MM.1S (cell line): Measurements from ENCODE around the gene FBXL7.

Experiments used
- DNase-seq: peaks from one replicate; pipeline ENCODE4 v3.0.0-alpha.2; 2015
- H2AFZ ChIP-seq: fragments of 300-600 bp; sonication (generic); 2 replicates; pipeline ENCODE4 v1.6.0; 2016; ENCODE audit warnings: antibody characterized with exemption, low read length
- H3F3A ChIP-seq: fragments of 300-600 bp; sonication (generic); 2 replicates; pipeline ENCODE4 v1.6.1; 2016; ENCODE audit warnings: mild to moderate bottlenecking, antibody characterized with exemption, low read length, moderate library complexity, mixed read lengths; ENCODE audit not compliant: insufficient read depth
- H3K27ac ChIP-seq: fragments of 300-600 bp; sonication (generic); 2 replicates; pipeline ENCODE4 v1.5.1; 2016; ENCODE audit warnings: mild to moderate bottlenecking, low read length
- H3K27me3 ChIP-seq: fragments of 300-600 bp; sonication (generic); replicated peaks from 2 replicates; pipeline ENCODE4 v1.6.0; 2016; ENCODE audit warnings: low read length; ENCODE audit not compliant: insufficient read depth
- H3K36me3 ChIP-seq: fragments of 300-600 bp; sonication (generic); replicated peaks from 2 replicates; pipeline ENCODE4 v1.6.1; 2016; ENCODE audit warnings: mild to moderate bottlenecking, low read length, mixed read lengths; ENCODE audit not compliant: insufficient read depth
- H3K4me1 ChIP-seq: fragments of 300-600 bp; sonication (generic); 2 replicates; pipeline ENCODE4 v1.6.1; 2016; ENCODE audit warnings: low read length, mixed read lengths
- H3K4me2 ChIP-seq: fragments of 300-600 bp; sonication (generic); 2 replicates; pipeline ENCODE4 v1.6.0; 2016; ENCODE audit warnings: low read depth, low read length
- H3K4me3 ChIP-seq: fragments of 300-600 bp; sonication (generic); 2 replicates; pipeline ENCODE4 v1.5.1; 2016; ENCODE audit warnings: low read length, mixed read lengths
- H3K79me2 ChIP-seq: fragments of 300-600 bp; sonication (generic); 2 replicates; pipeline ENCODE4 v1.6.1; 2016; ENCODE audit warnings: mixed run types, low read length, mixed read lengths
- H3K9ac ChIP-seq: fragments of 300-600 bp; sonication (generic); 2 replicates; pipeline ENCODE4 v1.6.1; 2016; ENCODE audit warnings: low read length, mixed read lengths
- H3K9me2 ChIP-seq: fragments of 300-600 bp; sonication (generic); replicated peaks from 2 replicates; pipeline ENCODE4 v1.6.1; 2016; ENCODE audit warnings: mild to moderate bottlenecking, low read length, mixed read lengths; ENCODE audit not compliant: insufficient read depth
- H3K9me3 ChIP-seq: fragments of 300-600 bp; sonication (generic); replicated peaks from 2 replicates; pipeline ENCODE4 v1.6.1; 2016; ENCODE audit warnings: mild to moderate bottlenecking, low read length, mixed read lengths; ENCODE audit not compliant: insufficient read depth
- H4K20me1 ChIP-seq: fragments of 300-600 bp; sonication (generic); 2 replicates; pipeline ENCODE4 v1.6.1; 2016; ENCODE audit warnings: mild to moderate bottlenecking, low read length, moderate library complexity, mixed read lengths; ENCODE audit not compliant: insufficient read depth
- CTCF ChIP-seq: fragments of 300-600 bp; sonication (generic); IDR thresholded peaks from 2 replicates; pipeline ENCODE4 v1.5.1; 2016; ENCODE audit warnings: antibody characterized with exemption, low read length, mixed read lengths
- EZH2 ChIP-seq: fragments of 300-600 bp; sonication (generic); optimal IDR thresholded peaks from 2 replicates; pipeline ENCODE3; 2017; ENCODE audit warnings: low read depth, mild to moderate bottlenecking, antibody characterized with exemption, low read length, mixed read lengths
- EZH2phosphoT487 ChIP-seq: fragments of 300-600 bp; sonication (generic); IDR thresholded peaks from 2 replicates; pipeline ENCODE4 v1.6.1; 2018; ENCODE audit warnings: antibody characterized with exemption, low read length

FBXL7 gene

GRCh38 chr5:15711892-15712291 lies 211.9 kb downstream of the FBXL7 start:
- no peak overlapping the region for H3K4me2 ChIP-seq
- no peak overlapping the region for H3K27ac ChIP-seq
- H3K36me3 ChIP-seq = no peaks in the 10 kb centered on the region
- H3K79me2 ChIP-seq = peaks cover 43% of the 10 kb centered on the region
- no peak overlapping the region for H2AFZ ChIP-seq
- no peak overlapping the region for H3K4me3 ChIP-seq
- no peaks in the 10 kb centered on the region for H3F3A ChIP-seq
- no peaks in the 10 kb centered on the region for H3K9me3 ChIP-seq
- H3K27me3 ChIP-seq = no peaks in the 10 kb centered on the region
- DNase-seq = no peak
- no peaks in the 10 kb centered on the region for H4K20me1 ChIP-seq
- no peaks in the 10 kb centered on the region for H3K9me2 ChIP-seq
- no peaks in the 10 kb centered on the region for H3K4me1 ChIP-seq
- no peak overlapping the region for H3K9ac ChIP-seq
- TF ChIP-seq CTCF = no peak
- TF ChIP-seq EZH2phosphoT487 = no peak
- no peak for TF ChIP-seq EZH2

GRCh38 chr5:15715535-15715934 lies 215.6 kb downstream of the FBXL7 start:
- Histone ChIP-seq H3K9me2 (no peaks in the 10 kb centered on the region), H3K9ac (no peak overlapping the region), H2AFZ (no peak overlapping the region), H3K9me3 (no peaks in the 10 kb centered on the region), H3K79me2 (peaks cover 35% of the 10 kb centered on the region), H3K27me3 (no peaks in the 10 kb centered on the region), H3K36me3 (no peaks in the 10 kb centered on the region), H4K20me1 (no peaks in the 10 kb centered on the region), H3K27ac (no peak overlapping the region), H3K4me3 (no peak overlapping the region), H3K4me1 (no peaks in the 10 kb centered on the region), H3F3A (no peaks in the 10 kb centered on the region), H3K4me2 (no peak overlapping the region)
- no peak for TF ChIP-seq EZH2
- TF ChIP-seq CTCF = no peak
- TF ChIP-seq EZH2phosphoT487 = no peak
- DNase-seq = no peak

- H3K36me3 ChIP-seq = no peaks in the 10 kb centered on the region
These were observed 216.0 kb downstream of the FBXL7 start for GRCh38 chr5:15715967-15716366.

More at GRCh38 chr5:15715967-15716366, 216.0 kb downstream of the FBXL7 start:
- no peak for DNase-seq
- no peak overlapping the region for H3K4me3 ChIP-seq
- H3K4me1 ChIP-seq = no peaks in the 10 kb centered on the region
- H2AFZ ChIP-seq = no peak overlapping the region
- no peaks in the 10 kb centered on the region for H3K27me3 ChIP-seq
- no peaks in the 10 kb centered on the region for H4K20me1 ChIP-seq
- no peak overlapping the region for H3K4me2 ChIP-seq
- H3K9me3 ChIP-seq = no peaks in the 10 kb centered on the region
- no peaks in the 10 kb centered on the region for H3F3A ChIP-seq
- H3K27ac ChIP-seq = no peak overlapping the region
- no peak overlapping the region for H3K9ac ChIP-seq
- no peak for TF ChIP-seq EZH2
- TF ChIP-seq EZH2phosphoT487 = no peak
- no peak for TF ChIP-seq CTCF
- peaks cover 35% of the 10 kb centered on the region for H3K79me2 ChIP-seq
- no peaks in the 10 kb centered on the region for H3K9me2 ChIP-seq
